Mucosa of descending colon (tissue), 3 donors: ENCODE results near the gene CFAP251. TPM values are rescaled to one million over a fixed set of nuclear protein-coding genes. Genes with fewer than 3 reads are reported as not detected.
"Not testable (repeated sequence)": the region's sequence is repeated elsewhere in the genome, so short reads cannot be mapped to it uniquely, and the experiment has no call there.

Source experiments
- ATAC-seq: fragments of 200-7000 bp; cut with Tn5 transposase; one replicate; pipeline ENCODE4 v1.9.1; 2020; ENCODE audit warnings: mild to moderate bottlenecking, moderate library complexity
- DNase-seq, 3 donors: peaks; one replicate each; pipeline ENCODE4 v3.0.0-alpha.2; 2020
- H3K36me3 ChIP-seq: fragments of 200-600 bp; one replicate; pipeline ENCODE4 v1.8.0; 2021; ENCODE audit warnings: low read depth, mild to moderate bottlenecking
- H3K4me1 ChIP-seq: fragments of 200-600 bp; one replicate; pipeline ENCODE4 v1.8.0; 2021; ENCODE audit warnings: low read depth, mild to moderate bottlenecking
- H3K4me3 ChIP-seq: fragments of 200-600 bp; one replicate; pipeline ENCODE4 v1.8.0; 2021; ENCODE audit warnings: mild to moderate bottlenecking
- H3K9me3 ChIP-seq: fragments of 200-600 bp; one replicate; pipeline ENCODE4 v1.8.0; 2021; ENCODE audit warnings: mild to moderate bottlenecking
- intact Hi-C, 2 donors: fragments of 100-400 bp; cut with DNase I in 1 of 2; cut with micrococcal nuclease in 1 of 2; formaldehyde crosslinking; loops; one replicate each; pipeline versions ENCODE4 v1.11.0 to v1.11.1; 2022; cut with DNase I, micrococcal nuclease
- total RNA-seq, 3 donors: library from RNA; stranded (reverse); fragmentation: NEBNext Ultra II Directional in 2 of 3; extraction: Animal tissue kit (Norgen Biotek cat#: 25700) in 2 of 3; gene quantifications; one replicate each; pipeline versions ENCODE4 v1.2.1 to v1.2.4, GENCODE V29; 2021 to 2023
- TF ChIP-seq, protein P1 (sequence below): fragments of 200-600 bp; IDR thresholded peaks from one replicate; pipeline ENCODE4 v1.8.0; 2022; ENCODE audit warnings: antibody characterized with exemption, mild to moderate bottlenecking
- donor health status: DM: no; HTN: no; CAD: no; lungs with moderate emphysema.
- donor health status: DM: no; HTN: no; CAD: no.
- donor health status: DM: no; HTN: yes; CAD: no.

CFAP251 gene
- total RNA-seq, 3 donors from 2014 or later = 0.14 to 0.92 (median 0.55) TPM

DNA sequence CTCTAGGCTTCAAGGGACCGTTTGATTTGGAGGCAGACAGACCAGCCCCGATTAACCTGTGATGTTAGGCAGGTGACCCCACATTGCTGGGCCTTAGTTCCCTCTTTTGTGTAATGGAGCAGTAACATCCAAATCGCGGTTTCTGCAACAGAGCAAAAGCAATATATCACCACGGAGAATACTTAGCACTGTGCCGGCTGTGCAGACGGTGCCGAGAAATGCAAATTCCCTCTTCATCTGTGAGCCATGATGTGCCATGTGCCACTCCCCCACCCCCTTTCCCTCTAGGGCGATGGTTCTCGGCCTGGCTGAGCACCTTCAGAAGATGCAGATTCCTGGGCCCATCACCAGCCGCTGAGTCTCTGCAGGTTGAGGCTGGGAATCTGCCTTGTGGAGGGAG, 114.2 kb downstream of the CFAP251 start:
- H3K9me3 ChIP-seq = no peaks in the 10 kb centered on the region
- ATAC-seq (no peak), DNase-seq (no peak)
- intact Hi-C loops = no loop called here
- no peaks in the 10 kb centered on the region for H3K4me1 ChIP-seq
- H3K36me3 ChIP-seq = no peaks in the 10 kb centered on the region
- no peak overlapping the region for H3K4me3 ChIP-seq
- TF ChIP-seq, protein P1, sequence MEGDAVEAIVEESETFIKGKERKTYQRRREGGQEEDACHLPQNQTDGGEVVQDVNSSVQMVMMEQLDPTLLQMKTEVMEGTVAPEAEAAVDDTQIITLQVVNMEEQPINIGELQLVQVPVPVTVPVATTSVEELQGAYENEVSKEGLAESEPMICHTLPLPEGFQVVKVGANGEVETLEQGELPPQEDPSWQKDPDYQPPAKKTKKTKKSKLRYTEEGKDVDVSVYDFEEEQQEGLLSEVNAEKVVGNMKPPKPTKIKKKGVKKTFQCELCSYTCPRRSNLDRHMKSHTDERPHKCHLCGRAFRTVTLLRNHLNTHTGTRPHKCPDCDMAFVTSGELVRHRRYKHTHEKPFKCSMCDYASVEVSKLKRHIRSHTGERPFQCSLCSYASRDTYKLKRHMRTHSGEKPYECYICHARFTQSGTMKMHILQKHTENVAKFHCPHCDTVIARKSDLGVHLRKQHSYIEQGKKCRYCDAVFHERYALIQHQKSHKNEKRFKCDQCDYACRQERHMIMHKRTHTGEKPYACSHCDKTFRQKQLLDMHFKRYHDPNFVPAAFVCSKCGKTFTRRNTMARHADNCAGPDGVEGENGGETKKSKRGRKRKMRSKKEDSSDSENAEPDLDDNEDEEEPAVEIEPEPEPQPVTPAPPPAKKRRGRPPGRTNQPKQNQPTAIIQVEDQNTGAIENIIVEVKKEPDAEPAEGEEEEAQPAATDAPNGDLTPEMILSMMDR = no peak

DNA sequence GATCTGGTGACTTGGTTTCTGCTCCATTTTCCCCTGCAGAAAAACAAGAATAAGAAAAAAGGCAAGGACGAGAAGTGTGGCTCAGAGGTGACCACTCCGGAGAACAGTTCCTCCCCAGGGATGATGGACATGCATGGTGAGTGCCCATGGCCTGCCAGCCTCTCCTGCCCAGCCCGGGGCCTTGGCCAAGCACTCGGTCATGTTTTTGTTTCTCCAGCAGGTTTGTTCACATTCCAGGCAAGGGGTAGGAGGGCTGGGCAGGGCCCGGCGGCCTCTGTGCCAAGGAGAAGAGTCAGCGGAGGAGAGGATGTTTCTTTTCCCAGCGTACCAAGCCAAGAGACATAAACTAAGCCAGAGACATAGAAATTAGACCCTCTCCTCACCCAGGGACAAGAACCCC, 116.9 kb downstream of the CFAP251 start:
- intact Hi-C loops = no loop called here
- no peaks in the 10 kb centered on the region for H3K36me3 ChIP-seq
- no peak for ATAC-seq

DNA sequence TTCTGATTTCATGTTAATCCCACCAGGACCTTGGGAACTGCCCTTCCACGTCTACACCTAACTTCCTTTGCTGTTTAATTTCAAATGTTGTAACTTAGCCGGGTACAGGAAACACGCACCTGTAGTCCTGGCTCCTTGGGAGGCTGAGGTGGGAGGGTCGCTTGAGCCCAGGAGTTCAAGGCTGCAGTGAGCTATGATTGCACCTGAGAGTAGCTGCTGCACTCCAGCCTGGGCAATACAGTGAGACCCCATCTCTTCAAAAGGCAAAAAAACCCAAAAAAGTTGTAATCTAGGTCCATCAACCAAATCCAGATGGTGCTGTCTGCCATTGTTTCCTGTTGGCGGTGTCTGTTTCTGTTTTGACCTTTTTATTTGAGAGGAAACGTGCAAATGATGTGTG, 117.8 kb downstream of the CFAP251 start:
- no peak for ATAC-seq
- DNase-seq = no peak
- Histone ChIP-seq H3K9me3 (no peaks in the 10 kb centered on the region), H3K36me3 (no peaks in the 10 kb centered on the region), H3K4me3 (no peak overlapping the region), H3K4me1 (peaks cover 9% of the 10 kb centered on the region)
- intact Hi-C loops = no loop called here
- TF ChIP-seq, protein P1 = no peak

More for the DNA sequence above, 116.9 kb downstream of the CFAP251 start:
- Histone ChIP-seq H3K4me3 (no peak overlapping the region), H3K9me3 (no peaks in the 10 kb centered on the region), H3K4me1 (peaks cover 8% of the 10 kb centered on the region)
- TF ChIP-seq, protein P1 = no peak
- no peak for DNase-seq

DNA sequence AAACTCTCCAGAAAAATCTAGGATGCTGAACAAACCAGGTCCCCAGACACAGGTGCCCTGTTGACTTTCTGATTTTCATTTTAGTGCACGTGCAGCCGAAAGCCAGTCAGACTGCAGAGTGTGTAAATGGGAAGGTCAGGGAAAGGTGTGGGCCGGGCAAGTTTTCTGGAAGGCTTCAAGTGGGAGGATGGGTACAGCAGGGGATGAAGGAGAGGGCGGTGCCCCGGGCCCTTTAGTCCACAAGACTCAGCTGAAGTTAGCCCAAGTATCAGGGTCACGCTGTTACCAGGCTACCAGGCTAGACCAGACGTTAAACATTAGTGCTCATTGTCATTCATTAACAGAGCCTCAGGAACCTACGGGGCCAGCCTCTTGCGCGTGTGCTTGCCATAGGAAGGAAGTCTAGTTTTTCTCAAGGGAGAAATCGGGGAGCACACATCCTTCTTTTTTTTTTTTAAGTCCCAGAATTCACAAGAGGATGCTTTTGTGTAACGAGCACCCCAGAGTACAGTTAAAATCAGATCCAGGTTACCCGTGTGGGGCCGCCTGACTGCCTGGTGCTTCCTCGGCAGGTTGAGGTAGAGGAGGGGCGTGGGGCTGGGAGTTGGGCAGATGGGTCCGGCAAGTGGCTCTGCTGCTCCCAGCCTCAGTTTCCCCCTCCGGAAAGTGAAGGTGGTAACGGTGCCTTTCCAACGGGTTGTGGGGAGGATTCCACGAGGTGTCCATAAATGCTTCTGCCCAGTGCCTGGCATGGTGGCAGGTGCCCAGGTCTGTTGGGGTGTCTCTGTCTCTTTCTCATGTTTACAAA, 122.4 kb downstream of the CFAP251 start:
- Histone ChIP-seq H3K4me3 (no peak overlapping the region), H3K9me3 (no peaks in the 10 kb centered on the region), H3K36me3 (no peaks in the 10 kb centered on the region), H3K4me1 (peaks cover 13% of the 10 kb centered on the region)
- ATAC-seq (peak; percentile 99), DNase-seq (peak; percentile 79 to 81 (median 79))
- TF ChIP-seq, protein P1 = no peak
- intact Hi-C loops = no loop called here

DNA sequence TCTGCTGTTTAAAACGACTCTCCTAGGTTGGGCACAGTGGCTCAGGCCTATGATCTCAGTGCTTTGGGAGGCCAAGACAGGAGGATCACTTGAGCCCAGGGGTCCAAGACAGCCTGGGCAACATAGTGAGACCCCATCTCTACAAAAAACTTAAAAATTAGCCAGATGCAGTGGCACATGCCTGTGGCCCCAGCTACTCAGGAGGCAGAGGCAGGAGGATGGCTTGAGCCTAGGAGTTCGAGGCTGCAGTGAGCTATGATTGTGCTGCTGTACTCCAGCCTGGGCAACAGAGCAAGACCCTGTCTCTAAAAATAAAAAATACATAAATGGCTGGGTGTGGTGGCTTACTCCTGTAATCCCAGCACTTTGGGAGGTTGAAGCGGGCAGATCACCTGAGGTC, 123.1 kb downstream of the CFAP251 start:
- H3K4me3 ChIP-seq, ATAC-seq, intact Hi-C loops, DNase-seq, H3K9me3 ChIP-seq, H3K36me3 ChIP-seq: not testable (repeated sequence)
- peaks cover 13% of the 10 kb centered on the region for H3K4me1 ChIP-seq

DNA sequence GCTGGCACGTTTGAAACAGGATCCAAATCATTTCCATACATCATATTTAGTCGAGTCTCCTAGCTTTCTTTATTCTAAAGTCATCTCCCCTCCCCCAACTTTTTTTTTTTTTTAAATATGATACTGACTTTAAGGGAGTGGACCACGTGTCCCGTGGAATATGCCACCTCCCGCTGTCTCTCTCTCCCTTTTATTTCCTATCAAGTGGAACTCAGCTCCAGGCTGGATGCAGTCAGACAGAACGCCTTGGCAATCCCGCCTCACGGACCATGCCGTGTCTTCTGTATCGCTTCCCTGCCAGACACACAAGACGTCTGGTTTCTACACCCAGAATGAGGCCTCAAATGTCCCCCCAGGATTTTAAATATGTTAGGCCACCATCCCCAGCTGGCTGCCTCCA, 124.5 kb downstream of the CFAP251 start:
- Histone ChIP-seq H3K36me3 (no peaks in the 10 kb centered on the region), H3K4me1 (peaks cover 13% of the 10 kb centered on the region), H3K9me3 (no peaks in the 10 kb centered on the region), H3K4me3 (no peak overlapping the region)
- DNase-seq (no peak), ATAC-seq (no peak)
- TF ChIP-seq, protein P1 = no peak
- intact Hi-C loops = no loop called here
